SK-N-SH (cell line): ENCODE measurements around the gene ACSS1. TPM values are rescaled to one million over a fixed set of nuclear protein-coding genes. Genes with fewer than 3 reads are reported as not detected.

Experiments
- CTCF ChIA-PET: fragments of 300-600, 350-600 bp; formaldehyde crosslinking; extraction: SDS; loops from one replicate; lab custom pipeline; 2021; lab: Yijun Ruan, JAX
- POLR2A ChIA-PET: fragments of 350-600 bp; sonication (Branson Sonifier 250); formaldehyde crosslinking; extraction: SDS; loops from one replicate; lab custom pipeline; 2020; ENCODE audit warnings: antibody characterized with exemption, inconsistent platforms; lab: Yijun Ruan, JAX
- DNase-seq: peaks from one replicate; pipeline ENCODE4 v3.0.0; 2012
- H2AFZ ChIP-seq: fragments of 200-600 bp; sonication (generic); 2 replicates; pipeline ENCODE4 v1.8.1; 2016; ENCODE audit warnings: antibody characterized with exemption, mild to moderate bottlenecking, low read depth
- H3F3A ChIP-seq: fragments of 200-600 bp; sonication (generic); replicated peaks from 2 replicates; pipeline ENCODE3; 2016; ENCODE audit warnings: antibody characterized with exemption, mild to moderate bottlenecking; ENCODE audit not compliant: insufficient read depth
- H3K27ac ChIP-seq, 2 experiments: fragments of 200-500 bp in 1 of 2; fragments of 200-600 bp in 1 of 2; sonication (Bioruptor generic) in 1 of 2; sonication (generic), shearing (Covaris generic) in 1 of 2; 2 replicates each; pipeline versions ENCODE4 v1.5.1 to v1.6.1; 2014 to 2016; ENCODE audit warnings: low read depth in 2 of 2, inconsistent platforms in 1 of 2, low read length in 1 of 2, mild to moderate bottlenecking in 1 of 2, mixed read lengths in 1 of 2
- H3K27me3 ChIP-seq: fragments of 200-600 bp; sonication (generic), shearing (Covaris generic); 2 replicates; pipeline ENCODE4 v1.6.1; 2016; ENCODE audit warnings: mixed run types; ENCODE audit not compliant: insufficient read depth
- H3K36me3 ChIP-seq, 2 experiments: fragments of 200-500 bp in 1 of 2; fragments of 200-600 bp in 1 of 2; sonication (Bioruptor generic) in 1 of 2; sonication (generic) in 1 of 2; replicated peaks in 1 of 2; 2 replicates each; pipeline versions ENCODE3 to v1.5.1; 2014 to 2016; ENCODE audit warnings: low read length in 1 of 2, mild to moderate bottlenecking in 1 of 2; ENCODE audit not compliant: insufficient read depth in 2 of 2, control insufficient read depth in 1 of 2
- H3K4me1 ChIP-seq, 2 experiments: fragments of 200-500 bp in 1 of 2; fragments of 200-600 bp in 1 of 2; sonication (Bioruptor generic) in 1 of 2; sonication (generic), shearing (Covaris generic) in 1 of 2; 2 replicates each; pipeline versions ENCODE4 v1.5.1 to v1.6.1; 2014 to 2016; ENCODE audit warnings: low read depth in 1 of 2, low read length in 1 of 2, mixed run types in 1 of 2; ENCODE audit not compliant: insufficient read depth in 2 of 2, control insufficient read depth in 1 of 2
- H3K4me2 ChIP-seq: fragments of 200-600 bp; sonication (generic), shearing (Covaris generic); 2 replicates; pipeline ENCODE4 v1.6.1; 2017; ENCODE audit warnings: mixed run types
- H3K4me3 ChIP-seq, 2 experiments: fragments of 200-500 bp in 1 of 2; fragments of 200-600 bp in 1 of 2; sonication (Bioruptor generic) in 1 of 2; sonication (generic), shearing (Covaris generic) in 1 of 2; 2 replicates each; pipeline versions ENCODE4 v1.5.1 to v1.8.1; 2014 to 2016; ENCODE audit warnings: low read depth in 2 of 2, inconsistent platforms in 1 of 2, low read length in 1 of 2, mild to moderate bottlenecking in 1 of 2, mixed read lengths in 1 of 2, moderate library complexity in 1 of 2
- H3K79me2 ChIP-seq: fragments of 200-600 bp; sonication (generic); 2 replicates; pipeline ENCODE4 v1.8.1; 2017; ENCODE audit warnings: mild to moderate bottlenecking; ENCODE audit not compliant: insufficient read depth
- H3K9ac ChIP-seq: fragments of 200-600 bp; sonication (generic); 2 replicates; pipeline ENCODE4 v1.6.1; 2017; ENCODE audit warnings: mixed run types
- H3K9me2 ChIP-seq: fragments of 200-600 bp; sonication (generic); 2 replicates; pipeline ENCODE4 v1.6.1; 2017; ENCODE audit warnings: mixed run types
- H3K9me3 ChIP-seq: fragments of 200-600 bp; sonication (generic); 2 replicates; pipeline ENCODE4 v1.6.1; 2017; ENCODE audit warnings: mixed run types, mild to moderate bottlenecking, moderate library complexity
- H4K20me1 ChIP-seq: fragments of 200-600 bp; sonication (generic); 2 replicates; pipeline ENCODE4 v1.6.1; 2017; ENCODE audit warnings: mild to moderate bottlenecking, mixed run types; ENCODE audit not compliant: insufficient read depth
- EZH2phosphoT487 ChIP-seq: fragments of 200-600 bp; sonication (generic); IDR thresholded peaks from 2 replicates; pipeline ENCODE4 v1.6.1; 2017; ENCODE audit warnings: low read depth, mixed run types, mild to moderate bottlenecking, antibody characterized with exemption, moderate library complexity, borderline replicate concordance
- FOSL2 ChIP-seq: IDR thresholded peaks from 2 replicates; pipeline ENCODE4 v1.4.0; 2012; ENCODE audit warnings: low read depth, mild to moderate bottlenecking, moderate library complexity, borderline replicate concordance
- IRF3 ChIP-seq: fragments of 150-350 bp; IDR thresholded peaks from 2 replicates; pipeline ENCODE4 v1.6.1; 2016; ENCODE audit warnings: mild to moderate bottlenecking, low read depth, low read length
- JUND ChIP-seq: IDR thresholded peaks from 2 replicates; pipeline ENCODE4 v1.4.0; 2012
- NFIC ChIP-seq: IDR thresholded peaks from 2 replicates; pipeline ENCODE4 v1.4.0; 2012; ENCODE audit warnings: borderline replicate concordance
- PBX3 ChIP-seq: IDR thresholded peaks from 2 replicates; pipeline ENCODE4; 2012
- RAD21 ChIP-seq: IDR thresholded peaks from 2 replicates; pipeline ENCODE4 v1.6.1; 2012; ENCODE audit warnings: mild to moderate bottlenecking, low read length
- RCOR1 ChIP-seq: fragments of 150-350 bp; IDR thresholded peaks from 2 replicates; pipeline ENCODE4 v1.6.1; 2017; ENCODE audit warnings: antibody characterized with exemption, low read length
- SMC3 ChIP-seq: IDR thresholded peaks from 2 replicates; pipeline ENCODE4 v1.6.1; 2012; ENCODE audit warnings: low read depth, low read length, improper control_type of control experiment
- TCF12 ChIP-seq: IDR thresholded peaks from 2 replicates; pipeline ENCODE4 v1.4.0; 2012
- WGBS: methylation state at CpG from one replicate; pipeline ENCODE4 v1.1.6; 2017; ENCODE audit warnings: low lambda C conversion rate; 5-methylcytosine and 5-hydroxymethylcytosine counted together
- polyA plus RNA-seq, 3 experiments: library from polyadenylated mRNA; depleted of rRNA; stranded (reverse); fragments of >200 nt; gene quantifications; 2 replicates each; pipeline ENCODE4 v1.2.3, GENCODE V29; 2012
- TF ChIP-seq, protein P1 (sequence below): fragments of 200-600 bp; sonication (generic); IDR thresholded peaks from 2 replicates; pipeline ENCODE4 v1.6.1; 2017; ENCODE audit warnings: antibody characterized with exemption, mild to moderate bottlenecking, moderate library complexity
- TF ChIP-seq, protein P2 (sequence below): IDR thresholded peaks from 2 replicates; pipeline ENCODE4 v1.4.0; 2012; ENCODE audit warnings: low read depth, borderline replicate concordance

Gene ACSS1
- polyA plus RNA-seq, 1 of the 3 experiments (the other 2 are of a cell fraction) = 2.0 TPM

DNA sequence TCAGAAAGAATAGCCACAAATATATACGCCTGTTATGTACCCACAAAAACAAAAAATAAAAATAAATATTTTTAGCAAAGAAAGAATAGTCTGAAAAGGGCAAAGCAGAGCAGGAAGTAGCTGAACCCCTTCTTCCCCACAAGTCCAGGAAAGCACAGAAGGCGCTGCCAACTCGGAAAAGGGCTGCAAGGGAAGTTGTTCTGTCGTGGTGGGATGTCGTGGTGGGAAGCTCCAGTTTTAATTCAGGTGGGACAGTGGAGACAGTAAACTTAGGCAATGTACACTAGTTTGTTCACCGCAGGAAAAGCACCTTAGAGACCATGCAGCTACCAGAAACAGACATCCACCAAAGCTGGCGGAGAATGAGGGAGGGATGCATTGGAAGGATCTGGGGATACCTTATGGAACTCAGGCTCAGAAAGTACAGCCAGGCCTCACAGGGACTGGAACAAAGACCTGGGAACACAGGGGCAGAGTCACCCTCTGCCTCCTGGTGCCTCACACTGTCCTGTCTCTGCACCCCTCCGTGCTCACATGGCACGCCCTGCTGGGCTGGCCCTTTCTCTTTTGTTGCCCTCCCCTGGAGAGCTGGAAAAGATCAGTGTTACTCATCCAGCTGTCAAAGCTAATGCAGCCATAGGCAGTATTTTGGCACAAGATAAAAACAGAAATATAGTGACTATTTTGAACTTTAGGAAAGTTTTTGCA is 62.0 kb downstream of the ACSS1 start:
- Histone ChIP-seq H3K4me3 (no peak overlapping the region), H3K9me2 (no peaks in the 10 kb centered on the region), H3K79me2 (peaks cover 13% of the 10 kb centered on the region; the same call in 1 of the 2 replicates), H3K4me1 (peaks cover 13 to 19% of the 10 kb centered on the region in 2 experiments), H3K27ac (no peak overlapping the region), H3K36me3 (no peaks in the 10 kb centered on the region), H3K9ac (no peak overlapping the region), H3K27me3 (no peaks in the 10 kb centered on the region; the same call in 1 of the 2 replicates), H4K20me1 (no peaks in the 10 kb centered on the region), H3K4me2 (0 out of 2 replicates have a peak overlapping the region, but pooled peaks have one; percentile 18), H3K9me3 (no peaks in the 10 kb centered on the region), H2AFZ (no peak overlapping the region), H3F3A (peaks cover 11% of the 10 kb centered on the region)
- WGBS = 76% methylated on average over 9 of the region's 9 CpGs
- CTCF ChIA-PET = interaction anchor here (0.6 to 4.7 kb wide), 22 partner anchors 8 to 401 kb away, joined by 3 to 48 read pairs (median 4); partner anchors contain the start of gene PYGB
- POLR2A ChIA-PET = no interaction called here
- DNase-seq = no peak
- TF ChIP-seq NFIC (peak; percentile 58; the same call in 1 of the 2 replicates), FOSL2 (peak; percentile 43; the same call in 1 of the 2 replicates), PBX3 (peak; percentile 87), TCF12 (peak; percentile 90), IRF3 (no peak), JUND (peak; percentile 52)
- TF ChIP-seq, protein P1, sequence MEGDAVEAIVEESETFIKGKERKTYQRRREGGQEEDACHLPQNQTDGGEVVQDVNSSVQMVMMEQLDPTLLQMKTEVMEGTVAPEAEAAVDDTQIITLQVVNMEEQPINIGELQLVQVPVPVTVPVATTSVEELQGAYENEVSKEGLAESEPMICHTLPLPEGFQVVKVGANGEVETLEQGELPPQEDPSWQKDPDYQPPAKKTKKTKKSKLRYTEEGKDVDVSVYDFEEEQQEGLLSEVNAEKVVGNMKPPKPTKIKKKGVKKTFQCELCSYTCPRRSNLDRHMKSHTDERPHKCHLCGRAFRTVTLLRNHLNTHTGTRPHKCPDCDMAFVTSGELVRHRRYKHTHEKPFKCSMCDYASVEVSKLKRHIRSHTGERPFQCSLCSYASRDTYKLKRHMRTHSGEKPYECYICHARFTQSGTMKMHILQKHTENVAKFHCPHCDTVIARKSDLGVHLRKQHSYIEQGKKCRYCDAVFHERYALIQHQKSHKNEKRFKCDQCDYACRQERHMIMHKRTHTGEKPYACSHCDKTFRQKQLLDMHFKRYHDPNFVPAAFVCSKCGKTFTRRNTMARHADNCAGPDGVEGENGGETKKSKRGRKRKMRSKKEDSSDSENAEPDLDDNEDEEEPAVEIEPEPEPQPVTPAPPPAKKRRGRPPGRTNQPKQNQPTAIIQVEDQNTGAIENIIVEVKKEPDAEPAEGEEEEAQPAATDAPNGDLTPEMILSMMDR = no peak

- ChIA-PET POLR2A (no interaction called here), CTCF (interaction anchor here (0.6 to 4.7 kb wide), 44 partner anchors 9 to 448 kb away, joined by 3 to 48 read pairs (median 4); partner anchors contain the start of gene PYGB)
- 37% methylated on average over 20 of the region's 20 CpGs for WGBS
- Histone ChIP-seq H3K4me2 (peak overlapping the region; percentile 75; the same call in 1 of the 2 replicates), H3K9me3 (no peaks in the 10 kb centered on the region), H3F3A (peaks cover 11% of the 10 kb centered on the region), H4K20me1 (no peaks in the 10 kb centered on the region), H3K27me3 (no peaks in the 10 kb centered on the region; the same call in 1 of the 2 replicates), H3K27ac (no peak overlapping the region), H3K4me3 (peak overlapping the region; percentile 17 to 57; a peak in 2 of 4 replicates), H3K79me2 (peaks cover 24% of the 10 kb centered on the region), H3K9ac (no peak overlapping the region), H3K4me1 (peaks cover 17 to 20% of the 10 kb centered on the region in 2 experiments; a peak in 3 of 4 replicates), H3K36me3 (no peaks in the 10 kb centered on the region), H3K9me2 (no peaks in the 10 kb centered on the region), H2AFZ (peak overlapping the region; percentile 5)
- peak; percentile 81 for DNase-seq
- TF ChIP-seq, protein P1 = peak; percentile 95
- TF ChIP-seq RAD21 (peak; percentile 94), RCOR1 (no peak; the same call in 1 of the 2 replicates), EZH2phosphoT487 (no peak), TCF12 (peak; percentile 13; the same call in 1 of the 2 replicates), NFIC (peak; percentile 72), SMC3 (peak; percentile 93), PBX3 (peak; percentile 98)
- TF ChIP-seq, protein P2, sequence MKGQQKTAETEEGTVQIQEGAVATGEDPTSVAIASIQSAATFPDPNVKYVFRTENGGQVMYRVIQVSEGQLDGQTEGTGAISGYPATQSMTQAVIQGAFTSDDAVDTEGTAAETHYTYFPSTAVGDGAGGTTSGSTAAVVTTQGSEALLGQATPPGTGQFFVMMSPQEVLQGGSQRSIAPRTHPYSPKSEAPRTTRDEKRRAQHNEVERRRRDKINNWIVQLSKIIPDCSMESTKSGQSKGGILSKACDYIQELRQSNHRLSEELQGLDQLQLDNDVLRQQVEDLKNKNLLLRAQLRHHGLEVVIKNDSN = no peak
Observed at GRCh38 chr20:24994470-24995368, 63.2 kb downstream of the ACSS1 start.
